HCEC 1CT (cell line): Measurements from ENCODE around the gene CACNA2D4.
A peak's percentile ranks its signal among the peaks of the same experiment; 100 is the strongest.

Experiments
- DNase-seq: peaks from one replicate; pipeline ENCODE4 v3.0.0-alpha.2; 2017

CACNA2D4 gene

DNA sequence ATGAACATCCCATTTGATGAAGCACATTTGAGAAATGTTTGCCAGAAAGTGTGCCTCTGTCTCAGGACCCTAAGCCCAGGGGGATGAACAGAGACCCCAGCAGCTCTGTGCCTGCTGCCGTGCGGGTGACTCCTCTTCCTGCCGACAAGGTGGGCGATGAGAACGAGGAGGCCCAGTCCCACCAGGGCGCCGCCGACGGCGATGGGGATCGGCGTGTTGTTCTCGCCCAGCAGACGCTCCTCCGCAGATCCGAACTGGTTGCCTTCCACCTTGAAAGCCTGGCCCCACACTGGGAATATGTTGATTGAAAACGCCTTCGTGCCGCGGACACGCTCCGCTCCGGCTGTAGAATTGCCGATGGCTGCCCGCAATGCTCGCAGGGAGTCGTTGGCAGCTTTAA is 54.0 kb downstream of the CACNA2D4 start:
- DNase-seq: no peak

DNA sequence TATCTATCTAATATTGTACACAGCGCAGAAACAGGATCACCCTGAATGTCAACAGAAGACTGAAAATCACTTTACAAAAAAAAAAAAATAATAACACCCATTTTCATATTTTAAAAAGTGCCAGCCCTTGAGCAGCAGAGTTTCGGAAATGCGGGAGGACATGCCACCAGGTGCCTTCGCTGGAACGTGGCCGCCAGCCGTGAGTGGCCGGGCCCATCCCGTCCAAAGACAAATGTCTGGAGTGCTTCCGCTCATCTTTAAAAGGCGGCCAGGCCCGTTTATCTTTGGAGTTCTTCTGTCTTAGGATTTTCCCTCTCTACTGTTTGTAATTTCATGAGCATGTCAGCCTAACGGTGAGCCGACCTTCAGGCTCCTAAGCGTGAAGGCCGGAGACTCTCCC is 54.6 kb downstream of the CACNA2D4 start:
- DNase-seq: no peak

DNA sequence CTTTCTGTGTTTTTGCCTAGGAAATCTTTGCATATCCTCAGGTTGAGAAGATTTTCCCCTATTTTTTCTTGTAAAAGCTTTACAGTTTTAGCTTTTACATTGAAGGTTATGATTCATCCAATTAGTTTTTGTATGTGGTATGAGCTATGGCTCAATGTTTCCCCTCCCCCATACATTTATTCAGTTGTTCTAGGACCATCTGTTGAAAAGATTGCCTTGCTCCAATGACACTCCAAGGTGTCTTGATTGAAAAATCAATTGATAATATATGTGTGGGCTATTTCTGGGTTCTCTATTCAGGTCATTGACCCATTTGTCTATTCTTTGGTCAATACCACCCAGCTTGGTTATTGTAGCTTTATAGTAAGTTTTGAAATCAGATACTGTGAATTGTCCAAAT is 55.5 kb downstream of the CACNA2D4 start:
- DNase-seq: no peak

DNA sequence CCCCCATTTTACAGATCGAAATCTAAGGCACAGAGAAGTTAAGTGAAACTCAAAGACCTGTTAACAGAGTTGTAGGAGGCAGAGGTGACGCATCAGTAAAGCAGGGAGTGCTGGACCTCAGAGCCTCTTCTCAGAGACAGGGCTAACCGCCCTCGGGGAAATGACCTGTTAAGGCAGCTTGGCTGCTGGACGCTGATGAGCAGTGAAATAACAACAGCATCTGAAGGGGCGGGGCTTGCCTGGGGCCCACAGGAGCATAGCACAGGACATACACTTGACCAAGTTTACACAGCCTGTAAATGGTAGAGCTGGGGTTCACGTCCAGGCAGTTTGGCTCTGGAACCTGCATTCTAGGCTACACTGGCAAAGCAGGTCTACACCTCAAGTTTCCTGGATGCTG is 58.8 kb downstream of the CACNA2D4 start:
- no peak for DNase-seq

DNA sequence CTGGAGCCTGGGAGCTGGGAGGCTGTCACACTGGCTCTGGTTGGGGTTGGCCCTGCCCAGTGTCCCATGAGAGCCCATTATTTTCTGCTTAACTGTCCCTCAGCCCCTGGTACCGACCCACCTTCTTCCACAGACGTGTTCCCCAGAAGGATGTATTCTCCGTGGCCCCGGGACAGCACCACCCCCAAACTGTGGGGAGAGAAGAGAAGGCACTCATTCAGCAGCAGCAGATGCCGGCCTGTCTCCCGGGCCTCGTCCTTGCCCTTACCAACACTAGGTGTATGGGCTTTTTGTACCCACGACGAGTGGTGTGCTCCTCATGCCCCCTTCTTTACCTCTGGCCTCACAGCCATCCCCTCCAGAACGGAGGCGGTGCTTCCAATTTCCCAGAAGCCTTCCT is 60.0 kb downstream of the CACNA2D4 start:
- DNase-seq: no peak

DNA sequence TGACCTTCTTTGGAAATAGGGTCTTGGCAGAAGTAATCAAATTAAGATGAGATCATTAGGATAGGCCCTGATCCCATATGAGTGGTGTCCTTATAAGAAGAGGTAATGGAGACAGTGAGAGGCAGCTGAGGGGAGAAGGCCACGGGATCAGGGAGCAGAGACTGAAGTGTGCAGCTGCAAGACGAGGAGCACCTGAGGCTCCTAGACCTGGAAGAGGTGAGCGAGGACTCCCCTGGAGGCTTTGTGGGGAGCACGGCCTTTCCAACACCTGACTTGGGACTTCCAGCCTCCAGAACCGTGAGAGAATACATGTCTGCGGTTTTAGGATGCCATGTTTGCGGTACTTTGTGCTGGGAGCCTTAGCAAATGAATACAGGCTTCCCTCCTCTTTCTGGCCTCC is 60.6 kb downstream of the CACNA2D4 start:
- DNase-seq: no peak

DNA sequence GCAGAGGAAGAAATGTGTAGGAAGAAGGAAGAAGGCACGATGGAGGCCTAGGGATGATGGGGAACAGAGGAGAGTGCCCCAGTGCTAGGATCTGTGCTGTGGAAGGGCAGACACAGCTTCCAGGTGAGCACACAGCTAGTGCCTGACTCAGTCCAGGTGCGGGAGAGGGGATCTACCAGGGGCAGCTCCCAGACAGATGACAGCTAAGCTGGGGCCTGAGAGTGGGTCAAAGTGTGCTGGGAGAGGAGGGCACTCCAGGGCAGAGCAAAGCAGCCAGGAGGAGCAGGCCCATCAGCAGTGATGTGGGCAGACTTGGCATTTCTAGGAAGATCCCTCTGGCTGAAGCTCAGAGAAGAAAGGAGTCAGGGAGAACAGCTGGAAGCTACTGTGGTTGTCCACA is 61.4 kb downstream of the CACNA2D4 start:
- no peak for DNase-seq

DNA sequence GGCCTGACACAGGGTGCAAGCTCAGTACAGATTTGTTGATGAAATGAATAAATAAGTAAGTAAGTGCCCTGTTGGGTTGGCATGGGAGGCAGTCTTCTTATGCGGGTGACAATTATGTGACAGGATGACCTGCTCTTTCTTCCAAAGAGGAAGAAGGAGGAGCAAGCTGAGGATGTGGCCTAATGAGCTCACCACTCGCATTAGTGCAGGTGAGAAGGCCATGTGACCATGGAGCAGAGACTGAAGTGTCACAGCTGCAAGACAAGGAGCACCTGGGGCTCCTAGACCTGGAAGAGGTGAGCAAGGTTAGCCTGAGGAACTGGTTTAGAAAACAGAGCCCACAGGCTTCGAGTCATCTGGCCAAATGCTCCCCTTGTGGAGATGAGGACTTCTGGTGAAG is 63.2 kb downstream of the CACNA2D4 start:
- DNase-seq: no peak

DNA sequence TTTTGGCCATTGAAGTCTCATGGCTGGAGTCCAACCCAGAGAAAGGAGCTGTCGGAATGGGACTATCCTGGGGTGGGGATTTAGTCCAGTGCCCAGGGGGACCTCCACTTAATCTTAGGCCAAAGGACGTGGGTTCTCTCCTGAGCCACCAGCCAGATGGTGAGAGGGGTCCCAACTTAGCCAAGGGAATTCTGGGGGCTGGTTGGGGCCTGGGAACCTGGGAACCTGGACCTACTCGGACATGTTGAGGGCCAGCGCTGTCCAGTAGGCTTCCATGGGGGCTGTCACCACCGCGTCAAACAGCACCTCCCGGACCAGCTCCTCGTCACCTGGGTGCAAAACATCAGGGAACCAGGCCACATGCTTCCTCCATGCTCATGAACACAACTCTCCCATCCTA is 64.7 kb downstream of the CACNA2D4 start:
- DNase-seq: no peak

DNA sequence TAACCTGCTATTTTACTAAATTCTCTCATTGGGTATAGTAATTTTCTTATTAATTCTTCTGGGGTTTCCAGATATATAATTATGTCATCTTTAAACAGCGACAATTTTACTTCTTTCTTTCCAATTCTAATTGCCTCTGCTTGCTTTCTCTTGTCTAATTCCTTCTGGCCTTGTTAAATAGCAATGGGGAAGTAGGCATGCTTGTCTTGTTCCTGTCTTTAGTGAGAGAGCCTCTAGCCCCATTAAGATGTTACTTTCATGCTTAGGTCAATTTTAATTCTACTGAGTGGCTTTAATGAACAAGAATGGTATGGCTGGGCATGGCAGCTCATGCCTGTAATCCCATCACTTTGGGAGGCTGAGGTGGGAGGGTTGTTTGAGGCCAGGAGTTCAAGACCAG is 66.4 kb downstream of the CACNA2D4 start:
- no peak for DNase-seq

DNA sequence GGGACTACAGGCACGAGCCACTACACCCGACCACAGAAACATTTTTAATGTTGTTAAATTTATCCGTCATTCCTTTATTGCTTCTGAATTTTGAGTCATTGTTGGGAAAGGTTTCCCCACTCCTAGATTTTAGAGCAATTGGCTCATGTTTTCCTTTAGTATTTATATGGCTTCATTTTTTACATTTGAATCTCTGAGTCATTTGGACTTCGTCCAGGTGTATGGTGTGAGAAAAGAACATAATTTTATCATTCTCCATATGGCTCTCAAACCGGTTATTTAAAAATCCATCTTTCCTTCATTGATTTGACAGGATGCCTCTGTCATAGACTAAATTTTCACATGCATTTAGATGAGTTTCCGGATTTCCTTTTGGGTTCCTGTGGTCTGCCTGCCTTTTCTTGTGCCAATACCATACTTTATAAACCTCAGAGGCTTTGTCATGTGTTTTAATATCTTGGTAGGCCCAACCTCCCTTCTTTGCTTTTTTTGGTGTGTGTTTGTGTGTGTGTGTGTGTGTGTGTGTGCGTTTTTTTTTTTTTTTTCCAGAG is 67.2 kb downstream of the CACNA2D4 start:
- DNase-seq: peak; percentile 78

DNA sequence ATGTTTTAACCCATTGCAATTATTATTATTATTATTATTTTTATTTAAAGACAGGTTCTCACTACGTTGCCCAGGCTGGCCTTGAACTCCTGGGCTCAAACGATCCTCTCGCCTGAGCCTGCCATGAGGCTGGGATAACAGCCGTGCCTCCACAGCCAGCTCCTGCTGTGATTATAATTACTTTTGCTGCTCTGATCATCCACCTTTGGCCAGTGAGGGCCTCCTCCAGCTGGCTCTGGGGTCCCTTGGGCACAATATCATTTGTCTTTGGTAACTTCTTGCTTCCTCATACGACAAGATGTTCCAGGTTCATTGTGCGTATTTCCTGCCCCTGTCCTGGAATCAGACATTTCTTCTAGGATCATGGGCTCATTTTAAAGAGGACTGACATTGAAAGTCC is 69.7 kb downstream of the CACNA2D4 start:
- DNase-seq: no peak

DNA sequence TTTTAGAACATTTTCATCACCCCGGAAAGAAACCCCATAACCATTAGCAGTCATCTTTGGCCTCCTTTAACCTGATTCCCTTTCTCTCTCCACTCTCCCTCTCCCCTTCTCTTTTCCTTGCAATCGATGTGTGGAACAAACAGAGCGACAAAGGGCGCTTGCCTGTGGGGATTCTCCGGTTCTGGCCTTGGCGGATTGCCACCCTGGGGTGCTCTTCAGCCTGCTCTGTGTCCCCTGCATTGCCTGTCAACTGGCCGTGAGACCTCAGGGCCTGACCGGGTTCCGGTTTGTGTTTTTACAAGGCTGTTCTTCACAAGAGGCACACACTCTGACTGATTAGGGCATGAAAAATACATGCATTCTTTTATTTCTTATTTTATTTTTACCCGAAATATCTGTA is 70.3 kb downstream of the CACNA2D4 start:
- DNase-seq: no peak

DNA sequence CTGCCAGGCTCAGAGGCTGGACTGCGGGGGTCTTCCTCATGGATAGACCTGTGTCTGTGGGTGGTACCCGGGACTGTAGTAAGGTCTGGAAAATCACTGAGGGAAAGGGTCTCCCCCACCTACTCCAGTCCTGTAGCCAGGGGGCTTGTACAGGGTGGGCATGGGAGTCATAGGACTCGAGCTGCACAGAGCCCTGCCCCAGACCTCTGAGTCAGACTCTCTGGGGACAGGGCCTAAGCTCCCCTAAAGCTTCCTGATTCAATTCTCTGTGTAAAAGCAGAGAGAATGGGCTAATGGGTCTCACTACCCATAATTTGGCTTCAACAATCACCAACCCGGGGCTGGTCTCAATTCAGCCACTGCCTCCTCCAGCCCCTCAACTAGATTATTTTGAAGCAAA is 71.0 kb downstream of the CACNA2D4 start:
- DNase-seq: no peak

DNA sequence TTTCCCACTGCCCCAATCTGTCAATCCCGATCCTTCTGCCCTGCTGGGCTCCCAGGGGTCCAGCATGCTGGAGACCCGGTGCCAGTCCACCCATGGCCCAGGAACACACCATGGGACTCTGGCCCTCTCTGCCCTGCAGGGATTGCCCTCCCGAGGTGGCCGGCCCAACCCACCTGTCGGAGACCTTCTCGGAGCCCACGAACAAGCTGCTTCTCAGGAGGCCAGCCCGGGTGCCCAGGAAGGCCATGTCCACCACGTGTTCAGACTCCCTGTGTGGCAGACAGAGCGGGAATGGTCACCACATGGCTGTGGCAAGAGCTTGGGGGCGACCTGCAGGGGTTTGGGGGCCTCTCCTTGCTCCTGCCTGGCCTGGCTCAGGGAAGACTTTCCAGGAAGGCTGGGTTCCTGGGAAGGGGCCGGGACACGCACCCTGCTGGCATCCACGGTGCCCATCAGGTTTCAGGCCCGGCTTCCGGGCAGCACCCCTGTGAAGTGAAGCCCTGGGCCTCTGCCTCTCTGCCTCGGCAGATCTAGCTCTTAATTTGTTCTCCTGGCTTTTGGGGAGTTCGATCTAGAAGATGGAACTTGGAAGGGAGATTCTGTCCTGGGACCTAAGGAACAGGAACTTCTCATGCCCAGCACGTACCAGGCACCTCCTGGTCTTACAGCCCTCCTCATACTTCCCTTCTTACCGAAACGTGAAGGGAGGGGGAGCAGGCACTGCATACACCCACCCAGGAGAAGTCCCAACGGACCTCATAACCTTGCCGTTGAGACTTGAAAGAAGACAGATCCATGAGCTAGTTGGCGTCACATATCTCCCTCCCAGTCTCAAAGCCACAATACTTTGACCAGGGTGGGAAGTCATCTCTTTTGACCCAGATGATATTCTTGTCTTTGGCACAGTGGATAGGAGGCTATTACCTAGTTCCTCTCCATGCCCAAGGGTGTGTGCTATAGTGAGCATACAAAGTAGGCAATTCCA is 71.7 kb downstream of the CACNA2D4 start:
- no peak for DNase-seq

DNA sequence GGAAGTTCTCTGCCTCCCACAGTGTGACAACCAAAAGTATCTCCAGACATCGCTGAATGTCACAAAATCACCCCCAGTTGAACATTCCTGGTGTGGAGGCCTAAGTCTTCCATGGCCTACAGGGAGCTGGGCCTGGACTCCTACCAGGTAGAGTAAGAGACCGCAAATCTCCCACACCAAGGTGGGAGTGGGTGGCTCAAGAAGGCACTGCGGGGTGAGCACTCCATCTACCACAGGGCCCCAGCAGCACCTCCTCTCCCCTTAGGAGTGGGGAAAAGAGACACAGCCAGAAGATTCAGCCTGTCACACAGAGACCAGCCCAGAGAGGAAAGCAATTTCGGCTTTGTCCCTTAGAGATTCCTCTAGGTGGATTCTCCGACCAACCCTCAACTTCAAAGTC is 72.6 kb downstream of the CACNA2D4 start:
- DNase-seq: no peak

DNA sequence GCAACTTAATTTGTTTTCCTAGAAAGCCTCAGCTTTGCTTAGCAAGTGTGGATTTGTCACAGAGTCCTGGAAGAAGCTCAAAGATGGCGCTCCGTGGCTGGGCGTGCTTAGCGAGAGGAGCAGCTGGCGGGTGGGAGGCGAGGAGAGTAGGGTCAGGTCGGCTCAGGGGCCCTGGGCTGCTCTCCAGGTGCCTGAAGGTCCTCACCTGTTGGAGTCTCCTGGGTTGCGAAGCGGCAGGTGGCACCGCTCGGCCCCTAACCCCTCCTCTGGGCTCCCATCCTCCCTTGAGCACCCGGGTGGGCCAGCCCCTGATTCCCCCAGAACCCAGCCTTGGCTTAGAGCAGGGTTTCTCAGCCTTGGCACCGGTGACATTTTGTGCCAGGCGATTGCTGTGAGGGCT is 73.0 kb downstream of the CACNA2D4 start:
- DNase-seq: no peak

DNA sequence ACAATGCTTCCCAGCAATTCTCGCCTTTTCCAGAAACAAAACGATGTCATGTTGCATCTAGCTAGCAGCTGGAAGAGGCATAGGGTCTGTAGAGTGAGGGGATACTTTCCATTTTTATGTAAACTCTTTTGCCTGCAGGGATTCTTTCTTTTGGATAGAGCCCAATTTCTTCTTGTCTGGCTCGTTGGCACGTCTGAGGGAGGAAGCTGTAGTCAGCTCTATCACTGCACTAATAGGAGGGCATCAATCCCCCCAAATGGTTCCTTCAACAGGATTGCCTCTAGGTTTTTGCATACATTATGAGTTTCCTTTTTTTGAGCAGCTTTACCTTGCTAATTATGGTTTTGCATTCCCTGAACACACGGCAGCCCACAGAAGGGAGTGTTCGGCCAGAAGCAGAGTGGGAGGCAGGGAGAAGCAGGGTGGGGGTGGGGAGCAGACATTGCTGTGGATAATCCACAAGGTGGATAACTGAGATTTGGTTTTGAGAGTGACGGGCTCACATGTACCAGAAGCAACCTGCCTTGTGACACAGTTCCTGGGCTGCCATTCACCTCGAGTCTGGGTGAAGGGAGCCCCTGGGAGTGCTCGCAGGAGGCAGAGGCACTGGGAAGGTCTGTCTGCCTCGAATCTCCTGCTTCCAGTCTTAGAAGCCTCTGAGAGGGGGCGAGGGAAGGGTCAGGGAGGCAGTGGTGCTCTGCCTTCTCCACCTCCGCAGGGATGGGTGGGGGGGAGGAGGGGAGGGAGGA is 73.6 kb downstream of the CACNA2D4 start:
- DNase-seq: no peak

DNA sequence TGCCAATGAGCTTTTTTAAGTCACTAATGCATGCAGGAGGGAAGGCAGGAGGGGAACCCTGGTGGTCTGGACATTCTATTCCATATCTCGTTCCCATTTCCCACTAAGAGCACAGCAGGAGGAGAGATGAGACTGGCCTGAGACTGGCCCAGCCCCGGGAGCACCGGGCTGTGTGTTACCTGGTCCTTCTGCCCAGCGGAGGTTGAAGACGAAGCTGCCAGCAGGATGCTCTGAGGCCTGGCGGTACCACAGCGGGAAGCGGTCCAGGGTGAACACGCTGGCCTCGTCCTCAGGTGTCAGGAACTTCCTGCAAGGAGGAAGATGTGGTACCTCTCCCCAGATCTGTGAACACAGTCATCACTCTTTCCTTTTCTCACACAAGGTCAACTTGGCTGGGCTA is 74.2 kb downstream of the CACNA2D4 start:
- DNase-seq: no peak

DNA sequence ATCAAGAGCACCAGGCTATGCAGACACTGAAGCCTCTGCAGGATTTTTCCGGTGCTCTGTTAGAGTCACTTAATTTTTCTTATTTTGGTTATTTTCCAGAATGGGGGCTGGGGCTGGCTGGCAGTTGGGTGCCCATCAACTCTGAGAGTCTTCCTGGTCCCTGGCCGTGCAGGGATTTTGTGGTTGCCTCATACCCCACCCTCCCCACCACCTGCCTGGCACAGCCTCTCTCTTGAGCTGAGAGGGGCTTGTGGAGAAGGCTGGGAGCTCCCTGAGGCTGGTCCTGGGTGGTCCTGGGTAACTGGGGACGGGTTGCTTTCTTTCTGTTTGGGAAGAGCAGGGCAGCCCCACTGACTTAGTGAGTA is 74.8 kb downstream of the CACNA2D4 start:
- DNase-seq: no peak

DNA sequence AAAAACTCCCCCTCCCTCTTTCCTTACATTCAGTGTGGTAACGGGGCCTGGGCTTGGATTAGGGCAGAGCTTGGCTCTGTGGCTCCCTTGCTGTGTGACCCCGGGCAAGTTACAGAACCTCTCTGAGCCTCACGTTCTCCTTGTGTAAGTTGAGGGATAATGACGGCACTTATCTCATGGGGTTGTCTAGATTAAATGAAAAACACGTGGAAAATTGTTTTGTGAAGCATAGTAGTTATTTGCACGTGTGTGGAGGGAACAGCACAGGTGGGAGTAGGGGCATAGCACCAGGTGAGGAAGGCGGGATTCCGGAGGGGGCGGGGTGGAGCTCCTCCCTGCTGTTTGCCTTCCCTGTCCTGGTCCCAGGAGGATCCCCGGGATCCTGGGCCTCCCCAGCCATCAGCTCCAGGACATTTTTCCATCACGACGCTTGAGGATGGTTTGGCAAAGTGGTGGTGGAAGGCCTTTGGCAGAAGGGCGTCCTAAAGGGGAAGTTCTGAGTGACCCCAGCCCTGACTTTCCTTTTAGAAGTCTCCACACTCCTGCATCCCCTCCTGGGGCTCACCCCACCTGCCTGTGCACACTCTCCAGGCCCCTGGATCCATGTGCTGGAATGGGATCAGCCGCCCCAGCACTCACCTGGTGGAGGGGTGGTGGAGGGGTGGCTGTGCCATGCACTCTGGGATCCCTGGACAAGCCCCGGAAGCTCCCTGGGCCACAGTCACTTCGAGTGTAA is 75.4 kb downstream of the CACNA2D4 start:
- DNase-seq: no peak

DNA sequence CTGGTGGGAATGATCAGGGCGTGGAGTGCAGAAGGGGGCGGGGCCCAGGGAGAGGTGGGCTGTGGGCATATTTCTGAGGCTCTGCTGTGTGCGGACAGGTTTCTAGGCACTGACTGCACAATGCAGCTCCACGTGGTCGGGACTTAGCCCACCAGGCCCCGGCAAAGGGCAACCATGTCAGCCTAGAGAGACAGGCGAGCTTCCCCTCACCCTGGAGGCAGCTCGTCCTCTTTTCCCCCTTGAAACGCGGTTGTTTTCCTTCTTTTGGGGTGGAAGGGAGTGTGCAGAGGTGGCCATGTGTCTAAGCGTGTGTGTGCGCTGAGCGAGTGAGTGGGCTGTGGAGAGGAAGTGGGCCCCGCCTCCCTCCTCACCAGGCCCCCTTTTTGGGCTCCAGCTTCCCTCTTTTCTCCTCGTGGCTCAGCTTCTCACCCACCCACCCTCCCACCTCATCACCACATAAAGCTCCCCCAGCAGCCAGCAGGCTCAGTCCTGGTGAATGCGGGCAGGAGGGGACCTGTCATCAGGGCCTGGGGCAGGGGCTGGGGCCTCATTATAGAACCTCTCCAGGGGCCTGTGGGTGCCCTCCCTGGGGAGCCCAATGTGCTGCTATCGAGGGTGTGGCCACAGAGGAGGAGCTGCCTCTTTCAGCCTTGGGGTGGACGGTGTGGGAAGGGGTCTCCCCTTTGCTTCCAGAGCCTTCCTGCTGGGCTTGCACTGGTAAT is 76.1 kb downstream of the CACNA2D4 start:
- DNase-seq: no peak
